Islet of Langerhans (tissue), 1 donor: ENCODE data around the gene PERCC1.

ENCODE experiments used
- FAIRE-seq: peaks from one replicate; lab custom pipeline; 2011; peaks lifted over from hg19 to GRCh38; lab: Jason Lieb, UNC

PERCC1 gene

DNA sequence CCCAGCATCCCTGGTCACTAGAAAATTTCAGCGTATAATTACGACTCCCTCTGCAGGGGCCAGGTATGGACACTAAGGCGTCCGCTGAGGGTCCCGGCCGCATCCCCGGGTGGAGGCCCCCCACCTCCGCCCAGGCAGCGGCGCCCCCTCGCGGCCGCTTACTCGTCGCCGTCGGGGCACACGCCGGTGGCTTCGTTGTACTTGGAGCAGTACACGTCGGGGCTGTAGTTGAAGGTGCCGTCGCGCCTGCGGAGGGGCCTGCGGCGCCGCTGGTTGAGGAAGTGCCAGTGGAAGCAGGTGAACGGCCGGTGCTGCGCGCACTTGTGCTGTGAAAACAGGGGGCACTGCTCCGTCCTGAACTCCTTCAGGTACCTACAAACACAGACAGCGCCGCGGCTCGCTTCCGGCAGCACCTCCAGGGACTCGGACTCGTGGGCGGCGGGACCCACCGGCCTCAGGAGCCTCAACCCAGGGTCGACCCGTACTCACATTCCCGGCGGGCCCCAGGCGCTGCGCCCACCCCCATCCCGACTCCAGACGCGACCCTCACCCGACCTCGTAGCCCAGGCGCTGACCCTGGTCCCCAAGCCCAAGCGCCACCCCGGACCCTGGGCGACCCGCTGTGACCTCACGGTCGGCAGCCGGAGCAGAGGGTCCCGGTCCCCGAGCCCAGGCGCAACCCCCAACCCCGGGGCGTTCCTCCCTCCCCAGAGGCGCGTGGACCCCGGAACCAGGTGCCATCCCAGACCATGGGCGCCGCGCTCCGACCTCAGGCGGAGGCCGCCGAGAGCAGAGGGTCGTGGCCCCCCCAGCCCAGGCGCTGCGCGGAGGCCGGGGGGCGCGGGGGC is 17.0 kb upstream of the PERCC1 start:
- no peak for FAIRE-seq

DNA sequence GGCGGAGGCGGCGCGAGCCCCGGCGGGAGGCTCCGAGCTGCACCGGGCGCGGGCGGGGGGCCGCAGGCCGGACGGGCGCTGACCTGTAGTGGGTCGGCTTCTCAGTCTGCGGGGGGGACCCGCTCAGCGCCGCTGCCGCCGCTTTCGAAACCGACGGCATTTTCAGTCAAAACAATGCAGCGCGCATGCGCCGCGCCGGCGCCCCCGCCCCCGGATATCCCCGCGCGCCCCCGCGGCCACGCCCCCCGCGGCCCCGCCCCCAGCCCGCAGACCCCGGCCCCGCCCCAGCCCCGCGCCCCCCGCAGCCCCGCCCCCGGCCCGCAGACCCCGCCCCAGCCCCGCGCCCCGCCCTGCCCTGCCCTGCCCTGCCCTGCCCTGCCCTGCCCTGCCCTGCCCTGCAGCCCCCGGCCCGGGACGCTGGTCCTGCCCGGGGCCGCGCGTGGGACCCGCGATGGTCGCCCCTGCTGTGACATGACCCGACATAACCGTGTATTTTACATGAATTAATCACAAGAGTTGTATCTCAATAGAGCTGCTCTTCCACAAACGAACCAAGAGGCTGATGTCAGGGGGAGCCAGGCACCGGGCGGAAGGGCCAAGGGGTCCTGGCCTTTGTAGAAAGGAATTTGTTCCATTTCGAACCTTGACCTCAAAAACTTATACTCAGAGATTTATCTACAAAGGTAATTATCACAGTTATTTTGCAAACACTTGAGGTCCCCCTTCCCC is 16.2 kb upstream of the PERCC1 start, which contains the start of gene UNKL:
UNKL (minus strand) TSS at position 173 of the 729 bp plus-strand sequence; CDS start at position 160, 13 bp downstream.
- no peak for FAIRE-seq

DNA sequence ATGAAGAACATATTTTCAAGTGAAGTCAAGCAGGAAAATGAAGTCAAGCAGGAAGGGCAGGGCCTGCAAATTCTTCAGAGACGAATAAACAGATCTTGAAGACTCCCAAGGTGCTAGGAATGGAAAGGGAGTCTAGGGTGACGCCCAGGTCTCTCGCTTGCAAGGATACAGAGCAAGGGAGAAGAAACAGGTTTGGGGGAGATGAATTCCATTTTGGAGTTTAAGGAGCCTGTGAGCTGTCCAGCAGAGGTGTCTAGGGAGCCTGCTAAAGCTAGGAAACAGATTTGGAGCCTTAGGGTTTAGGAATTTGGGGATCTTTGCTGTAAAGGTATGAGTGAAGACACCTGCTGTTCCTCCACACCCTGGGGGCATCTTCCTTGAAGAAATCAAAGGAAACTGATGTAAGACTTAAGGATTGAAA is 14.3 kb upstream of the PERCC1 start:
- no peak for FAIRE-seq

DNA sequence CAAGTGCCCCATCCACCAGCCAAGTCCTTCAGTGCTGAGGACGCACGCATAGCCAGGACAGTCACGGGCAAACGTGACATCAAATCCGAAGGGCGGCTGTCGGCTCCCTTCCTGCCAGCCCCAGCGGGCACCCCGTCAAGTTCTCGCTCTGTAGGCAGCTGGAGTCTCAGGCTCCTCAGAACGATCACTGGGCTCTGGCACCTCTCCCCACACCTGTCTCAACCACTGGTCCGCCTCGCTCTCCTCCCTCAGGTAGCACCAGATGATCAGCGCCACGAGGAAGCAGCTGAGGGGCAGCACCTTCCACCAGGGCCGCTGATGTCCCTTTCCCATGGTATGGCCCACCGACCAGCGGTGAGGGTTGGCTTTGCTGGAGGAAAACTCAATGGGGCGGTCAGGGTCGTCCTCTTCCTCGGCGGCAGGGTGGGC is 10.8 kb upstream of the PERCC1 start:
- no peak for FAIRE-seq

DNA sequence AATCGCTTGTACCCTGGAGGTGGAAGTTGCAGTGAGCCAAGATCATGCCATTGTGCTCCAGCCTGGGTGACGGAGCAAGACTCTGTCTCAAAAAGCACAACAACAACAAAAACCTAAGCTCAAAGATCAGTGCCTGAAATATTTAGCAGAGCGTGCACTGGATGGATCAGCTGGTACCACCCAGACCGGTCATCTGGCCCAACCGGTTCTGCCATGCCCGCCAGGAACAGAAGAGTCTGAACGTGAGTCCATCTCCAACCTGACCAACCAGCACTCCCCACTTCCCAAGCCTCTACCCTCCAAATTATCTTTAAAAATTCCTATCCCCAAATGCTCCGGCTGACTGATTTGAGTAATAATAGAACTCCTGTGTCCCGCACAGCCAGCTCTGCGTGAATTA is 8.8 kb upstream of the PERCC1 start:
- no peak for FAIRE-seq

DNA sequence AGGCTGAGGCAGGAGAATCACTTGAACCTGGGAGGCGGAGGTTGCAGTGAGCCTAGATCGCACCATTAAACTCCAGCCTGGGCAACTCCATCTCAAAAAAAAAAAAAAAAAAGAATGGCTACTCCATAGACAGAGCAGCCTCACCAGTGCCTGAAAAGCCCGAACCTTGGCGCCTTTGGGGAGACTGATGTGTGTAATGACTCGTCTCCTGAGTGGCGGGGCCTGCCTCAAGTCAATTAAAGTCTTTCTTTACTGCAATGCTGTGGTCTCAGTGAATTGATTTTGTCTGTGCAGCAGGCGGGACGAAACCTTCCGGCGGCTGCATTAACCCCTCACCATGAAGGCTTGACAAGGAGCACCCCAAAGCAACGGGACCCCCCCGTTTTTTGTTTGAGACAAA is 6.8 kb upstream of the PERCC1 start:
- no peak for FAIRE-seq

DNA sequence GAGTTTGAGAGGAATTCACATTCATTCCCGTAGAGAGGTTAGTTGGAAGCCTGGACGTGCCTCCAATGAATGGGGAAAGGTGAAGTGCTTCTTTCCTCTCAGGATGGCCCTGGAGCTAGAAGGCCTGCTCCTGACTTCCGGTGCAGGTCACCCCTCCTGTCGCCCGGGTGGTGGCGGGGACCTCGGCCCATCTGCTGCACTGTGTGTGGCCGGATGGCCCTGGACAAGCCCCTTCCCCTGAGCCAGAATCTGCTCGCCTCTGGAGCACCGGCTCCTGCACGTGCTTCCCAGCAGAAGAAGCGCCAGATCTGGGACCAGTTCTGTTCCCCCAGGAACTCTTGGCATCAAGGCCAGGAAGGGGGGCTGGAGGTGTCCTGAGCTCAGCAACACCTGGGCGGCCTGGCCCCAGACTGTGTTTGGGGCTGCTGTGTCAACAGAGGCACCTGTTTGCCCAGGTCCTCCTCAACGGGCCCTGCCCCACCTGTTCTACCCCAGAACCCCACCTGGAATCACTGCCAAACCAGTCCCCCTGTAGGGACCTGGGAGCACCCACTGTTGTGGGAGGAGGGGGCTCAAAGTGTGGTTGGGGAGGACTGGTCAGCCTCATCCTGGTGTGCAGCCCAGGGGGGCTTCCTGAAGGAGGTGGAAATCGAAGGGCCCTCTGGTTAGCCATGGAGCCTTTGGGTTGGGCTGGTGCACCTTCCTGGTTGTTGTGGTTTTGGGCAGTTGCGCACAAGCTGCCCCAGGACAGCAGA is 5.1 kb upstream of the PERCC1 start:
- no peak for FAIRE-seq

DNA sequence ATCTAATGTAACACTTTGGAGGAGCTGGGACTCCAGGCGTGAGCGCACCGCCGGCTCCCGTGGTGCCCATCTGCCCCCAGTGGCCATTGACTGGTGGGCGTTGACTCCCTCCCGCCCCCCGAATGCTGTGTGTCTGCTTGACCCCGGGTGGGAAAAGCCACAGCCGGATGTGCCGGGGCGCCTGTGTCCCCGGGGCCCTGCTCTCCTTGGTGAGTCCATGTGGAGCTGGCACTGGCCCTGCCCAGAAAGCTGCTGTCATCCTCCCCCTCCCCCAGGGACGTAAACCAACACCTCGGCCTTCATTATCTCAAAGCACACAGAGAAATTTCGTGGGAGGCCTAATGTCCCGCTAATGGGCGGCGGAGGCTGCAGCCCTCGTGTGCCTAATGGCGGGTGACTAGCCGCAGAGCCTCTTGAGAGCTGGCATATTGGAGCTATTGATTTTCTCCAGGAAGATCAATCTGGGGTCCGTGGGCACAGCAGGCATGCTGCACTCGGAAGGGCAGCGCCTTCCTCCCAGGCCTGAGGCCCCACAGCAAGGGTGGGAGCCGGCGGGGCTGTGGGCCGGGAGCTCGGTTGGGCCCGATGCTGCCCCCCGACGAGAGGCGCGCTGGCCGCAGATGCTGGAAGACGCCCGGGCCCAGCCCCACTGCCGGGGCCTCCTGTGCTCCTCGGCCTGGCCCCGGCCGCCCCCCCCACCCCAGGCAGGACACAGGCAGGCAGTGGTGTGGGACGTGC is 4.0 kb upstream of the PERCC1 start:
- FAIRE-seq, result no peak

DNA sequence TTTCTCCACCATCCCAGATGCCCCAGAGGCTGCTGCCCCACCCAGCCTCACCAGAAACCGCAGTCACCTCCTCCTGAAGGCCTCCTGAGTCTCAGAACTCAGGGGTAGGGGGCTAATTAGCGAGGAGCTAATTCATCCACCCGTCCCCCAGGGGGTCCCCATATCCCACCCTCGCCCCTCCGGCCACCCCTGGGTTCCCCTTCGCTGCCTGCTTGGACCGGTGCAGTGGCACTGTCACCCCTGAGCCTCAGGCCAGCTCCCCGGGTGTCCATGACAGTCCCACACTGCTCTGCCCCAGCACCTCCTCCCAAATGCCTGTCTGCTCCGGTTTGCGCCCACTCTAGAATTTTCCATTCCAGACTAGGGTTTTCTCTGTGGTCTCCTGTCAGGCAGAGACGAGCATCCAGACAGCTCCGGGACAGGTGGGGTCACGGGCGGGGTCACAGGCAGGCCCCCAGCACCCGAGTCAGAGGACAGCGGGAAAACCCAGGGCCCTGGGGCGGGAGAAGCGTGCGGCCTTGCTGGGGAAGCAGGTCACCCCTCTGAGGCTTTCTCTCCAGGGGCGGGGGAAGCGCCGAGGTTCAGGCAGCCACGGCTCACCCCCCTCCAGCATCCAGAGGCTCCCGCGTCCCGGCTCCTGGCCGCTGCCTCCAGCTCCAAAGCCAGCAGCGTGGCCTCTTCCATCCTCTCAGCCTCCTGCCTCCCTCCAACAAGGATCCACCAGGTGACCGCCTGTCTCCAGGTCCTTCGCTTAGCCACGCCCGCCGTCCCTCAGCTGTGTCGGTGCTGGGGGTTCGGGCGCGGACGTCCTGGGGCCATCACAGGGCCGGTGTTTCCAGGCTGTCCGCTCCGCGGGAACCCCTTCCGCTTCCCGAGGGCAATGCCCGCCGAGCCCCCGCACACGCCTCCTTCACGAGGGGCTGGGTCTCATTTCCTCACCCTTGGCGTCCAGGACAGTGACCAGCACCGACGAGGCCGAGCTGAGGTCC is 3.1 kb upstream of the PERCC1 start:
- no peak for FAIRE-seq

DNA sequence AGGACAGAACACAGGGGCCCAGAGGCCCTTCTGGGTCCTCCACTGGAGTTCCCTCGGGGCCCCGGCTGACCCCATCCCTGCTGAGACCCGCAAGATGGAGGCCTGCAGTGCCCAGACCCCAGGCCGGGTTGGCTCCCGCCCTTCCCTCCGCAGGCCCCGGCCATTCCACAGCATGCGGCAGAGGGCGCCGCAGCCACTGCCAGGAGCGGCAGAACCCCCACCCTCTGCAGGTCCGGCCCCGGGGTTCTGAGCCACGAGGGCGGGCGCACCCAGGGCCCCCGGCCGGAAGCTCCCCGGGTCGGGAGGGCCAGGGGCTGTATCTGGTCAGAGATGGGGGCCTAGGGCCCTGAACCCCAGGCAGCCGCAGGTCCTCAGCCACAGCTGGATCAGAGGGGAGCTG is 2.4 kb upstream of the PERCC1 start:
- FAIRE-seq, result no peak

DNA sequence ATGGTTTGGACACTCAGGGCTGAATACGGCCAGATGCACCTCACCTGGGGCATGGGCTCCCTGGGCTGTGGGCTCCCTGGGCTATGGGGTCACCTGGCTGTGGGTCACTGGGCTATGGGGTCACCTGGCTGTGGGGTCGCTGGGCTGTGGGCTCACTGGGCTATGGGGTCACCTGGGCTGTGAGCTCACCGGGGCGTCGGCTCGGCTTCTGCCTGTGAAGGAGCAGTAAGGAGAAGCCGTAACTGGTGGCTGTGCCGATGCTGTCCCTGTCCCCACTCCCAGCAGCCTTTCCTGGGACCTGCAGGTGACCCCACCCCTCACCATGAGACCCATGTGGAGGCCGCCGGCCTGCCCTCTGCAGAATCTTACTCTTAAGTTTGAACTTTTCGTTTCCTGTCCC is 1.9 kb upstream of the PERCC1 start:
- FAIRE-seq, result no peak

DNA sequence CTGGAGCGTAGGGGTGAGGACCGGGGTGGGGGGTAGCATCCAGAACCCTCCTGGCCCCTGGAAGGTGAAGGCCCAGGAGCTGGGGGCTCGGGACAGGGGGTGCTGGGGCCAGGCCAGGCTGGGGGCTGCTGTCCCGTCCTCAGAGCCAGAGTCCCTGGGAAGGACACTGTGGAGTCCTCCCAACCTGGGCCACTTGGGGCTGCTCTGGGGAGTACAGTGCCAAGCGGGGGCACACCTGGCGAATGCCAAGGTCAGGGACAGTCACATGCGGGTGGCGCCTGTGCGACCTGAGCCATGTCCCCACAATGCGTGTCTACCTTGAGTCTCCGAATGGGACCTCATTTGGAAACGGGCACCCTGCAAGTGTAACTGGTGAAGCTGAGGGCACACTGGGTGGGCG is 1.2 kb upstream of the PERCC1 start:
- no peak for FAIRE-seq

DNA sequence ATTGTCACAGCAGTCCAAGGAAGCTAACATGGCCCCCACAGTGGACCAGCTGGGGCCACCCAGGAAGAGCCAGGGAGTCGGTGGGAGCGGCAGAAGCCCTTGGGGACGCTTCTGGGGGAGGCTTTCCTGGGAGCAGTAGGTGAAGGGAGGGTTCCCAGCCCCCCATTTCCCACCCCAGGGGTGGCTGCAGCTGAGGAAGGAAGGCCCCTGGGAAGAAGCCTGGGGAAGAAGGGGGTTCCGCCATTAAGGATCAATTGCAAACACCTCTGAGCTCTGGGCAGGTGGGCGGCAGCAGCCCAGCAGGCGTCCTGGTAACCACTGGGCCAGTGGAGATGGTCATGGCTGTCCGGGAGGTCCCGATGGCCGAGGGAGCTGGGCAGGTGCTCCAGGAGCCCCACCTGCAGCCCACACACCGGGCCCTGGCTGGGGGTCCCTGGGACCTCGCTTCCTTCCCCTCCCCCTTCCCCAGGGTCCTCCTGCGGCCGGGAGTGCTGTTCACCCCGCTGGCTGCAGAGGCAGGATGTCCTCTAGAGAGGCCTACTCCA is 592 bp upstream of the PERCC1 start:
- FAIRE-seq, result no peak

DNA sequence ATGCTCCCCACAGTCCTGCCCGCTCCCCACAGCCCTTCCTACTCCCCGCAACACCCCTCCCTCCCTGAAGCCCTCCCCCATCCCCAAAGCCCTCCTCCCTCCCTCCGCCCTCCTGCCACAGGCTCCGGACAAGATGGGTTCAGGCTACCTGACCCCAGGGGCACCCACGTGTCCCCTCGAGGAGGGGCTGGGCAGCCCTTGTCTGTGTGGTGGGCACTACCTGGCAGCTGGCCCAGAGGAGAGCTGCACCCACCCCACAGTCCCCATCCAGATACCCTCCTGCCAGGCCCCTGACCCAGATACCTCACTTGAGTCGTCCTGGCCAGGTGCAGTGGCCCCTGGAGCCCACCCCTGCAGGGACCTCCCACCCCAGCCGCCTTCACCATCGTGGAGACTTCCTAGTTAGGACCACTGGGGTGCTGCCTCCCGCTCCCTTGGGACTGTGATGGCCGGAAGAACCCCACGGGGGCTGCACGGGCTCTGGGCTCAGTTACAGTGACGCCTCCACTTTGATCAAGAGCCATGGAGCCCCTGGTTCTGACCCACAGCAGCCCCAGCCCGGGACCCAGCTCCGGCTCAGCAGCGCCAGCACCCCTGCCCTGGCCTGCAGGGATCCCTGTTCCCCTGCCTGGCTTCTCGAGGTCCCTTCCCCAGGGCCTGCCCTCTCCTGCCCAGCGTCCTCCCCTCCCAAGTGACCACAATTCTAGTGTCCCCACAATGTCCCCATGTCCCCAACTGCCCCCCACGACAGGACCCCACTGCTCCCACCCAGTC is 806 bp downstream of the PERCC1 start:
- FAIRE-seq, result no peak

DNA sequence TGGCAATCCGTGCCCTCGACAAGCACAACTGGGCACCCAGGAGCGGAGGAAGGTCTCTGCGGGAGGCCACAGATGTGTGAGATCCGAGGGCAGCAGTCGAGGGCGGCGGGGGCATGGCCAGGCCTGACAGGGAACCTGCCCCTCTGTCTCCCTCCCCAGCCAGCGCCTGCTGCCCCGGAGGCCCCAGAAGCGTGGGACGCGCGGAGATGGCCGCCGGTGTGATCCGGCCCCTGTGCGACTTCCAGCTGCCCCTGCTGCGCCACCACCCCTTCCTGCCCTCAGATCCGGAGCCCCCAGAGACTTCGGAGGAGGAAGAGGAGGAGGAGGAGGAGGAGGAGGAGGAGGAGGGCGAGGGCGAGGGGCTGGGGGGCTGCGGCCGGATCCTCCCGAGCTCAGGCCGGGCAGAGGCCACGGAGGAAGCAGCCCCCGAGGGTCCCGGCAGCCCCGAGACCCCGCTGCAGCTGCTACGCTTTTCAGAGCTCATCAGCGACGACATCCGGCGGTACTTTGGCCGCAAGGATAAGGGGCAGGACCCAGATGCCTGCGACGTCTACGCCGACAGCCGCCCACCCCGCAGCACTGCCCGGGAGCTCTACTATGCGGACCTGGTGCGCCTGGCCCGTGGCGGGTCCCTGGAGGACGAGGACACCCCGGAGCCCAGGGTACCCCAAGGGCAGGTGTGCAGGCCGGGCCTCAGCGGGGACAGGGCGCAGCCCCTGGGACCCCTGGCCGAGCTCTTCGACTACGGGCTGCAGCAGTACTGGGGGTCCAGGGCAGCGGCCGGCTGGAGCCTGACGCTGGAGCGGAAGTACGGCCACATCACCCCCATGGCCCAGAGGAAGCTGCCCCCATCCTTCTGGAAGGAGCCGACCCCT is 1.7 kb downstream of the PERCC1 start:
- no peak for FAIRE-seq

DNA sequence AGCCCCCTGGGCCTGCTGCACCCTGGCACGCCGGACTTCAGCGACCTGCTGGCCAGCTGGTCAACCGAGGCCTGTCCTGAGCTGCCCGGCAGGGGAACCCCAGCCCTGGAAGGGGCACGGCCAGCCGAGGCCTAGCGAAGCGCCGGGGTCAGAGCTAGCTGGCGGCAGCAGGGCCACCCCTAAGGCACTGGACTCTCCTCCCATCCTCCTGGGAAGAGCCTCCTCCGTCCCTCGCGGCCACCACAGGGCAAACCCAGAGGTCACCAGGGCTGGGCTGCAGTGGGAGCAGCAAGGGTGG is 2.3 kb downstream of the PERCC1 start:
- FAIRE-seq, result no peak

DNA sequence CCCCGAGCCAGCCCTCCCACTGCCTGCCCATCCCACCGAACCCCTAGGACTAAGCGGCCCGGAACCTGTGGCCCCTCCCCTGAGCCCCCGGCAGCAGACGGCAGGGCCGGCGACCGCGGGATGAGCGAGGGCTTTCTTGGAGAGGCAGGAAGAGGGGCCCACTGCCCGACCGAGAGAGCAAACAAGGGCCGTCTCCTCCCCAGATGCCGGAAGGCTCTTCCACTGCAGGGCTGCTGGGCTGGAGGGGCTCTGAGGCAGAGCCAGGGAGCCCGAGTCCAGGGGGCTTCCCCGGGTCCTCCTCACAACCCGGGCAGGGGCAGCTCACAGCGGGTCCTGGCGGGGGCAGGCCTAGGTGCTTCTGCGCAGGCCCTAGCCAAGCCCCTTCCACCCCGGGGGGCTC is 2.9 kb downstream of the PERCC1 start:
- no peak for FAIRE-seq

DNA sequence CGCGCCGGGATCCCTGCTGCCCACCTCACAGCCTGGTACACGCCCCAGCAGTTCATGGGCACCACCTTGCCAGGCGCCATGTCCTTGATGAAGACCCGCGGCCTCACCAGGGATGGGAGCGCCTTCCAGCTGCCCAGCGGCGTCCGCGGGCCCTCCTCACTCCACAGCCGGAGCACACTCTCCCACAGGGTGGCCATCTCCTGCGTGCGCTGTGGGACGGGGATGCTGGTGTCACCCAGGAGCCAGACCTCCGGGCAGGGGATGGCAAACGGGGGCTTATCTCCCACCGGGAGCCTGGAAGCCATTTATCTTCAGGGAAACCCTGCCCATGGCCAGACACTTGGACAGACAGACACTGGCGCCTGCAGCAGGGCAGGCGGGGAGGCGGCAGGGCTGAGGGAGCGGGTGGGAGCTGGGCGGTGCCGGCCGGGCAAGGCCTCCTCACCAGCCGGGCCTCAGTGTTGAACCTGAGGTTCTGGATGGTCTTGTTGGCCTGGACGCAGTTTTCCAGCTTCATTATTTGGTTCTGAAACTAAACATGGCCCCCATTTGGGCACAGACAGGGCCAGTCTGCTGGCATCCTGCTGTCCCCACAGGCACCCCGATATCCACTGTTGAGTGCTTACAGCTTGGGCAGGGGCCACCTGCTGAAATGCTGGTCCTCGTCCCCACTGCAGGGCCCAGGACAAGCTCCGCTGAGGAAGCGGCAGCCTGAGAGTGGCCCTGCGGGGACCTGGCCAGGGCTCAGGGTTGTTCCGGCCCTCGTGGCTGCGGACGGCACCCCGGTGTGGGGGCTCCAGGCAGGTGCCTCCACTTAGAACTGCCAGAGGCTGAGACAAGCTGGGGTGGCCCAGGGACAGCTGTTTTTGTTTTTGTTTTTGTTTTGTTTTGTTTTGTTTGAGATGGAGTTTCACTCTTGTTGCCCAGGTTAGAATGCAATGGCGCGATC is 4.0 kb downstream of the PERCC1 start:
- no peak for FAIRE-seq
